HL-60 (cell line): ENCODE data around the gene TRPC4AP.

ENCODE experiments used
- DNase-seq, 2 experiments: peaks; one replicate each; pipeline ENCODE4 v3.0.0-alpha.2; 2010 to 2020; ENCODE audit warnings: low read depth in 1 of 2, low spot score in 1 of 2
- H3K27ac ChIP-seq: fragments of 250-450 bp; sonication (Bioruptor Pico); replicated peaks from 2 replicates; pipeline ENCODE4 v1.5.1; 2020; ENCODE audit warnings: mild to moderate bottlenecking, moderate library complexity
- H3K27me3 ChIP-seq: fragments of 250-450 bp; sonication (Bioruptor Pico); 2 replicates; pipeline ENCODE4 v1.5.1; 2021; ENCODE audit warnings: mild to moderate bottlenecking, moderate library complexity; ENCODE audit not compliant: insufficient read depth, poor library complexity, severe bottlenecking
- H3K4me3 ChIP-seq: replicated peaks from 2 replicates; pipeline ENCODE4 v1.5.1; 2011; ENCODE audit warnings: mild to moderate bottlenecking, control low read depth, low read length; ENCODE audit not compliant: insufficient read depth
- GABPA ChIP-seq: IDR thresholded peaks from 2 replicates; pipeline ENCODE4 v1.6.1; 2012; ENCODE audit warnings: low read depth
- POLR2AphosphoS5 ChIP-seq: IDR thresholded peaks from 2 replicates; pipeline ENCODE4 v1.6.1; 2012; ENCODE audit warnings: low read depth
- REST ChIP-seq: IDR thresholded peaks from 2 replicates; pipeline ENCODE4 v1.6.1; 2012; ENCODE audit warnings: low read depth; ENCODE audit not compliant: insufficient replicate concordance
- SPI1 ChIP-seq: IDR thresholded peaks from 2 replicates; pipeline ENCODE4 v1.6.1; 2012; ENCODE audit warnings: low read depth, mild to moderate bottlenecking, borderline replicate concordance
- TF ChIP-seq, protein P1 (sequence below): IDR thresholded peaks from one replicate; pipeline ENCODE4 v1.5.1; 2011; ENCODE audit warnings: low read length, control low read depth, inconsistent platforms; ENCODE audit not compliant: insufficient read depth

TRPC4AP gene

DNA sequence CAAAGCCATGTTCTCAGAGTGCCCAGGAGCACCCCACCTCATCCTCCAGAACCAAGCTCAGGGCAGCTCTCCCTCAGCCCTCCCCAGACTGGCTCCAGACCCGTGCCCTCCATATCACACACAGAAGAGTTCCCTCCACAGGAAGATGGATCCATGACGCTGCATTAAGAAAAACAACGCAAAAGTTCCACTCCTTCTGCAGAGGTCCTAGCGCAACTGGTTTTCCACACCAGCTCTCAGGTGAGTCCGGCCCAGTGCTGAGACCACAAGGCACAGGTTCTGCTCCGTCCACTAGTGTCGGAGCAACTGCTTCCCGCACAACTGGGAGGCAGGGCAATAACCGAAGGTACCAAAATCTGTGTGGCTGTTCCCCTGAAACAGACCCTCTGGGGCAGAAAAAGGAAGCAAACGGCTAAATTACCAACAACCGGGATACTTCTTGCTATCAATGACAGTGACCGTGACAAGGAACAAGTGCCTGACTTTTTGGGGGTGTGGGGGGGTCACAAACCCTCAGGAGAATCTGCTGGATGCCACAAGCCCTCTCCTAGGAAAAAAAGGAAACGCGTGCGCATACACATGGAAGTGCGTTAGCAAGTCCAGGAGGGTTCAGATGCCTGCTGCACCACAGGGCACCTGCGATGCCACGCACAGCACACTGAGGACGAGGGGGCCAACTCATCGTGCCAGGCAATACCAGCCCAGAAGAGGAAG, 87.7 kb downstream of the TRPC4AP start:
- no peak for DNase-seq
- Histone ChIP-seq H3K27ac (no peak overlapping the region), H3K4me3 (no peak overlapping the region), H3K27me3 (no peaks in the 10 kb centered on the region)
- TF ChIP-seq, protein P1, sequence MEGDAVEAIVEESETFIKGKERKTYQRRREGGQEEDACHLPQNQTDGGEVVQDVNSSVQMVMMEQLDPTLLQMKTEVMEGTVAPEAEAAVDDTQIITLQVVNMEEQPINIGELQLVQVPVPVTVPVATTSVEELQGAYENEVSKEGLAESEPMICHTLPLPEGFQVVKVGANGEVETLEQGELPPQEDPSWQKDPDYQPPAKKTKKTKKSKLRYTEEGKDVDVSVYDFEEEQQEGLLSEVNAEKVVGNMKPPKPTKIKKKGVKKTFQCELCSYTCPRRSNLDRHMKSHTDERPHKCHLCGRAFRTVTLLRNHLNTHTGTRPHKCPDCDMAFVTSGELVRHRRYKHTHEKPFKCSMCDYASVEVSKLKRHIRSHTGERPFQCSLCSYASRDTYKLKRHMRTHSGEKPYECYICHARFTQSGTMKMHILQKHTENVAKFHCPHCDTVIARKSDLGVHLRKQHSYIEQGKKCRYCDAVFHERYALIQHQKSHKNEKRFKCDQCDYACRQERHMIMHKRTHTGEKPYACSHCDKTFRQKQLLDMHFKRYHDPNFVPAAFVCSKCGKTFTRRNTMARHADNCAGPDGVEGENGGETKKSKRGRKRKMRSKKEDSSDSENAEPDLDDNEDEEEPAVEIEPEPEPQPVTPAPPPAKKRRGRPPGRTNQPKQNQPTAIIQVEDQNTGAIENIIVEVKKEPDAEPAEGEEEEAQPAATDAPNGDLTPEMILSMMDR = no peak
- TF ChIP-seq POLR2AphosphoS5 (no peak), REST (no peak), SPI1 (no peak), GABPA (no peak)

GRCh38 chr20:35004051-35004725, 88.4 kb downstream of the TRPC4AP start:
- Histone ChIP-seq H3K27me3 (no peaks in the 10 kb centered on the region), H3K4me3 (no peak overlapping the region), H3K27ac (no peak overlapping the region)
- no peak for TF ChIP-seq POLR2AphosphoS5
- no peak for DNase-seq

- TF ChIP-seq POLR2AphosphoS5 (no peak), SPI1 (no peak), REST (no peak), GABPA (no peak)
- TF ChIP-seq, protein P1 = no peak
Observed at GRCh38 chr20:35003211-35004031, 89.2 kb downstream of the TRPC4AP start.

More at GRCh38 chr20:35003211-35004031, 89.2 kb downstream of the TRPC4AP start:
- Histone ChIP-seq H3K27ac (no peak overlapping the region), H3K4me3 (no peak overlapping the region), H3K27me3 (no peaks in the 10 kb centered on the region)
- DNase-seq = no peak
